Kidney tubule cell (primary cell): Measurements from ENCODE around the gene PCDH9.
A peak's percentile ranks its signal among the peaks of the same experiment; 100 is the strongest.
"Not testable (repeated sequence)": the region's sequence is repeated elsewhere in the genome, so short reads cannot be mapped to it uniquely, and the experiment has no call there.

ENCODE experiments used
- DNase-seq: peaks from one replicate; pipeline ENCODE4 v3.0.0-alpha.2; 2018; ENCODE audit warnings: low spot score

Gene PCDH9

DNA sequence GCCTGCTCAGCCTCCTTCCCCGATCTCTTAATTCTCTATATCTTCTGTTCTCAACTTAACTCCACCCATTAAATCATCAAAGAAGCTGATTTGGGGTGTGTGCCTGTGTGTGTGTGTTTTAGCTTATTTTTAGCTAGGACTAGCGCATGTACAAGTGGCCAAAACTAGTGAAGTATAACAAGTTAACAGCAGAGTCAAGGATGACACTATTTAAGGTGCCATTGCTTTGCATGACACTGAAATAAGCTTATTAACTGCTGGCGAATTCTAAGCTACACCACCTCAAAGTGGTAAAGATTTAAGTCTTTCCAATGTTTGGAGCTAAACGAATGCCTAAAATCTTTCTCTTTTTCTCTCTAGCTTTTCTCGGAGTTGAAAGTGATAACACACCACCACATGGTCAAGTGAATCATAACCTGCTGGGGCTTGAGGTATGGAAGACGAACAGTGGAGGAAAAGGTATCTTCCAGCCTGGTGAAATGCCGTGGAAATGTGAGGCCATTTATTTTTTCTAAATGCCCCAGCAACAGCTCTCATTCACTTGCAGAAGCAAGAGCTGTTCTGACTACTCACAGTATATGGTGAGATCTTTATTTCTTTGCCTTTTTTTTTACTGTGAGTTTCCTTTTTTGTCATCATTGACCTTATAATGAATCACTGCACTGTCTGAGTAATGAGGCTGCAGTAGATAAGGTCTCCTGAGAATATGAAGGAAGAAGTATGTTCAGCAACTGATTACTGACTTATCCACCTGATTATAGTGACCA is 570.3 kb downstream of the PCDH9 start:
- peak; percentile 83 for DNase-seq

DNA sequence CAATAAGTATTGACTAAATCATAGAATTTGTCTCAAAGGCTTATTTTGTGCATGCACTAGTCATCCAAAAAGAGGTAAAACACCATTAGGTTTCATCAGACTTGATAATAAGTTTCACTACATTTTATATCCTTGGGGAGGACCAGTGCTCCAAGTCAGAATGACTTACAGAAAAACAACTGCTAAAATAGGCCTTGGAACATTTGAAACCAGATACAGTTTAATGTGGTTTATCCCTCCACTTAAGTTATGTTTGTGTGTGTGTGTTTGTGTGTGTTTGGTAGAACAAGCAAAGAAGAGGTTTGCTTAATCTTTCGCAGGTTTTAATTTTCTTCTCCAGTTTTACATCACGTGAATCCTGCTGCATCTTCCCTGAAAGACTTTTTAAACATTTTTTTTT is 570.9 kb downstream of the PCDH9 start:
- DNase-seq = no peak

DNA sequence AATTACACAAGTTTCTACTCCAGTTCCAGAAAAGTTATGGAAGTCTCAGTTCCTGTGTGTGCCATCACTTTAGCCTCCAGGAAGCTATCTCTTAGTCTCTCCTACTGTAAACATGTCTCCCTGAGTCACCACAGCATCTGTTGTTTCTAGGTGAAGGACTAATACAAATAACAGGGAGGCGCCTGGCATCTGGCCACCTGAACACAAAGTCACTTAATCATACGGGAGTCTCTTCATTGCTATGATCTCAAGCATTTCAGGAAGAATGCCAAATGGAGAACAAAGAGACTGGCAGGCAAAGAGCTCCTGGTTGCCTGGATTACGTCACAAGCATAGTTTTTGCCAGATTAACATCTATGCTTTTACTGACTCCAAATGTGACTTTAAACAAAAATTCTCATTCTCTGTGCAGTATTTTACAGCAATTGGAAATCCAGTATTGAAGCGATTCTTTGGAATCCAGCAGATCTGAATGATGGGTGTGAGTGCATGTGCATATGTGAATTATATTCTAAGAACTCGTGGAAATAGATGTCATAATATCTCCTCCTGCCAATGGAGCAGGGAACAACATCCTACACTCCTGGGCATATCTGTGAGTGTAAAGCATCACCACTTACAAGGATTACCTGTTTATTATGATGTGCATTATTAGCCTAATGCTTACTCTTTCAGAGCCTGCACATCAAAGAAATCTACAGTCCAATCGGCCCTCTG is 572.8 kb downstream of the PCDH9 start:
- DNase-seq = peak; percentile 99

DNA sequence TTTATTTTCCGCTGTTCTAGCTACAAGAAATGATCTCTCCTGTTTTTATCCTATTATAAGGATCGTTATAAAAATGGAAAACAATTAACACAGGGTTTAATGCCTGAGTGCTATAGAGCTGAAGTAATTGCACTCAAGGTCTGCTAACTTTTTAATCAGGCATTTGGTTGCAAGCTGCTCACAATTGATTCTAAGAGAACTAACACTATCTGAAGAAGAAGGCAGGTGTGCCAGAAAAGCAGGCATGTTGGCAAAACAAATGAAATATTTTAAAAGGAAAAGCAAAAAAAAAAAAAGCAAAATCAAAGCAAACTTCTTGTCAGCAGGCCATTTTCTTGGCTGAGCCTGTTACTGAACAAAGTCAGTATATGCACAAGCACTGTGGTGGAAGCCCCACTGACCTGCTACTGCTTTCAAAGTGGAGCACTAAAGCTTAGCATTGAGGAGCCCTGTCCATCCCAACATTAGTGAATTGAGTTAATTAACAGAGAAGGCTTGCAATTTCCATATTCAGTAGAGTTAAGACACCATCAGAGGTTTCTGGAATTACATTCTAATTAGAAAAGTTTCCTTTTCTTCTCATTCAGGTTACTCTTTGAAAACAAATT is 574.2 kb downstream of the PCDH9 start:
- no peak for DNase-seq

DNA sequence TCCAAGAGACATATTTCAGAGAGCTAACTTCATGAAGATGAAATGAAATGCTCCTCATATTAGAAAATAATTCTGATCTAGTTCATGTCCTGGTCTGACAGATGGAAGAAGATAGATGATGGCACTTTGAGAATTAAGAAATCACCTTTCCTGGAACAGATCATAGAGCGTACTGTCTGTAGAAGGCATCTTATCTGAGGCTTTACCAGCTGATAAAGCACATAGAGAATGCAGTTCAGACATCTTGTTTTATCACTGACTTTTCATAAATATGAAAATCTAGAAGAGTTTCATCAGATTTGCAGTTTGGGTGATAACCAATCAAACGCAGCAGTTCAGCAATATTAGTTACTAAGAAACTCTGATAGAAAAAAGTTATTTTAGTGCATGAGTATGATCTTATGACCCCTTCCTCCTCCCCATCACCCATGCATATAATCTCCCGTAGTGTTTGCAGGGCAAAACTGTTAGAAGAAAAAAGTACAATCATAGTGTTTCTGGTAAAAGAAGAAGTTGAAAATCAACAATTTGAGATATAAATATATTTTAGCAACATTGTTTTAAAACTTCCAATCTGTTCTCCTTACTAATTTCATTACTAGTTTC is 585.2 kb downstream of the PCDH9 start:
- no peak for DNase-seq

DNA sequence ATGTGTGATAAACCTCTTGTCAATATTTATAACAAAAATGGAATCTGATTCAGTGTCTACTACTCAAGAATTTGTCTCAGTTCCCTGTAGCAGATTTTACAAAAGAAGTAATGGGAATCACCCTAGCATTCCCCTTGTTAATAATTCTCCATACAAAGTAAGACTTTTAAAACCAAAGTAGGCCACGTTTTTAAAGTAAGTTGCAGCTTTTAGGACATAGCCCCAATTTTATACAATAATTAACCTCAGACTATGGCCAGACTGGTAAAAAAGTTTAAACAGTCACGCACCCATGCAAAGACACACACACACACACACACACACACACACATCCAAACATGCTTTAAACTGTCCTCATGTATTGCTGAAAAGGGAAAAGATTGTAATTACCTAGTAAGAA is 589.9 kb downstream of the PCDH9 start:
- peak; percentile 74 for DNase-seq

DNA sequence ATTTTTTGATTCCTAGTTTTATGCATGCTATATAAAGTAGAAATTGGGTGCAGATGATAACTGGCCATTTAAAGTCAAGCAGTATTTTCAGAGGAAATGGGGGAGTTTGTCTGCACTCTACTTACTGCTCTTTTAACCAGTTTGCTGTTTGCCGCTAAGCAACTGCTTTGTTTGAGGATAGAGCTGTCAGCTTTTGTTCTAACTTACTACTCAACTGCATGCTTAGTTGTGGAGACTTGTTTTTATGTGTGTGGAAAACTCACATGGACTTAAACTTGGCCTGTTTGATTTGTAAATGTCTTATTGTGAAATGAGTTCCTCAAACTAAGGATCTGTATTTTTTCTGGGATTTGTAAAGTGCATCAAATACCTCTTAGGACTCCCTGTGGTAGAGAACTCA is 591.1 kb downstream of the PCDH9 start:
- no peak for DNase-seq

DNA sequence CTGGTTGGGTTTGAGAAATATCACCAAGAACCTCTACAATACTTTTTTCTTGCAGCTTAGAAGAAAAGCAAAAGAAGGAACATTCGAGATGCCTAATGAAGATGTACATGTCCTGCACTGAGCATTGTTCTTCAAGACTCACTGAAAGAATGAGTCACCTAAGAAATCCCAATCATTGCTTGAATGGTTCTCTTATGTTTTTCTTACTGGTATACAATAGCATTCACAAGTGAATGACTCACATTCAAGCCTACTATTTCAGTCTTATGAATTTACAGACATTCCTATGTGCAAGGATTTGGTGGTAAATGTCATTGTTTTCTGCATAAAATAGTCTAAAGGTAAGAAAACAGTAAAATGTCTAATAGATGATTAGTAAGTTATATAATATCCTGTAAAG is 594.6 kb downstream of the PCDH9 start:
- DNase-seq = peak; percentile 90

DNA sequence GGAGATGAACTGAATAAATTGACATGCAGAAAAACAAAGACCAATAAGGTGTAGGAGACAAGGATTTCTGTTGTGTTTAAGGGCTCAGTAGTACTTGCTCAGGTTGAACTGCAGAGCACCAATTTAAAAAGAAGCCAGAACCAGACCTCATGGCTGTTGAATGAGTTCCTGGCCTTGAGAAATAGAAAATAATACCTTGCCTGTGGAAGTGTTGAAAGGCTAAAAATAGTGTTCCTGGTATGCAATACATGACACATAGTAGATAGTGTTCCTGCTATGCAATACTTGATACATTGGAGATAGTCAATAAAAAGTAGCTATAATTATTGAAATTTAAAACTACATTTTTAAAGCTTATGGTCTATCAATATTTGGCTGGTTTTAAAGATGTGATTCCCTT is 595.8 kb downstream of the PCDH9 start:
- DNase-seq = peak; percentile 12

DNA sequence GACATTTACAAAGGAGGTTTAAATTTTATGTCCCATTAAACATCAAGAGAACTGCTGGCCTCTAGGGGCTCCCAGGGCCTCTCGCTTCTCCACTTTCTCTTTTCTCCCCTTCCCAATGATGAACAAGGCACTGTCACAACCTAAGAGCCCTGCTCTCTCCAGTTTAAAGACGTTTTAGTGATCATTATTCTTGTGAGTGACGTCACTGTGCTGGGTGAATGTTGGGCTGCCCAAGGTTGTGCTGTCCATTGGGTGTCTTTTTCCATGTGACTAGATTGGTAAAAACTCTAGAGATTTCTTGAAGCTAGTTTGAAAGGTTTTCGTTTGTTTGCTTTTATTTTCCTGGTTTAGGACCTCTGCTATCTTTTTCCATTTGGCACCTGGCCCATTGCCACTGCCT is 602.6 kb downstream of the PCDH9 start:
- DNase-seq = no peak

DNA sequence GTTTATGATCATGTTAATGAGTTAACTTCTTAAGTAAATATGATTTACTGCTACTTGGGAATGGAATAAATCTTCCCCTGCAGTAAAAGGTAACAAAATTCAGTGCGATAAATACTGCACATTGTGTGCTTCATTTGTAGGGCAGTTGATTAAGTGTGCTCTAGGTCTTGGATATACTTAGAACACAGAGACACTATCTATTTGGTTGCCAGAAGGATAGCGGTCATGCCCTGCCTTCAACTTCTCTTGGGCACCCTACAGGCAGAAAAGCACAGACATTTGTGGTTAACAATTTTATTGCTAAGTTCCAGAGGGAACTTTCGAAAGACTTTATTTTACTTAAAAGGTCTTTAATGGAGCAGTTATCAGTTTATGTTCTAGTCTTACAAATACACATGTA is 605.8 kb downstream of the PCDH9 start:
- no peak for DNase-seq

DNA sequence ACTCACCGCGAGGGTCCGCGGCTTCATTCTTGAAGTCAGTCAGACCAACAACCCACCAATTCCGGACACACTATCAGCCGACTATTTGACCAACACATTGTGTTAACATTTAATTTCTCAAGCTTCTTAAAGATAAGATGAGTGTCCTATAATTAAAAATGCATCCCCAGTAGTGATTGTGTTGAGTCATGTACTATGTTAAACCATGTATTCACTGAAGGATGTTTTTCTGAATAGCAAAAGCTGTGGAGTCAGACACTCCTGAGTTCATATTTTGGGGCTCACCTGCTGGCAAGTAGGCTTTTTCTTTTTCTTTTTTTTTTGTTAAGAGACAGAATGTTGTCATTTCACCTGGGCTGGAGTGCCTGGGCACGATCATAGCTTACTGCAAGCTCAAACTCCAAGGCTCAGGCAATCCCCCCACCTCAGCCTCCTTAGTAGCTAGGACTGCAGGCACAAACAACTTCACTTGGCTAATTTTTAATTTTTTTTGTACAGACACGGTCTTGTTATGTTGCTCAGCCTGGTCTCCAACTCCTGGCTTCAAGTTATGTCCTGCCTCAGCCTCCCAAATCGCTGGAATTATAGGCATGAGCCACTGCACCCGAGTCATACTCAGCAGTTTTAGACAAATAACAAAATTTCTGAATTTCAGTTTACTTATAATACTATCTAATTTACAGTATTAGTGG is 606.9 kb downstream of the PCDH9 start:
- peak; percentile 25 for DNase-seq

DNA sequence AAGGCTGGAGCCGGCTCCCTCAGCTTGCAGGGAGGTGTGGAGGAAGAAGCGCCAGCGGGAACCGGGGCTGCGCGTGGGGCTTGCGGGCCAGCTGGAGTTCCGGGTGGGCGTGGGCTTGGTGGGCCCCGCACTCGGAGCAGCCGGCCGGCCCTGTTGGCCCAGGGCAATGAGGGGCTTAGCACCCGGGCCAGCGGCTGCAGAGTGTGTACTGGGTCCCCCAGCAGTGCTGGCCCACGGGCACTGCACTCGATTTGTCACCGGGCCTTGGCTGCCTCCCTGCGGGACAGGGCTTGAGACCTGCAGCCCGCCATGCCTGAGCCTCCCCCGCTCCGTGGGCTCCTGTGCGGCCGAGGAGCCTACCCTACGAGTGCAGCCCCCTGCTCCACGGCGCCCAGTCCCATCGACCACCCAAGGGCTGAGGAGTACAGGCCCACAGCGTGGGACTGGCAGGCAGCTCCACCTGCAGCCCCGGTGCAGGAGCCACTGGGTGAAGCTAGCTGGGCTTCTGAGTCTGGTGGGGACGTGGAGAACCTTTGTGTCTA is 608.2 kb downstream of the PCDH9 start:
- DNase-seq = not testable (repeated sequence)

DNA sequence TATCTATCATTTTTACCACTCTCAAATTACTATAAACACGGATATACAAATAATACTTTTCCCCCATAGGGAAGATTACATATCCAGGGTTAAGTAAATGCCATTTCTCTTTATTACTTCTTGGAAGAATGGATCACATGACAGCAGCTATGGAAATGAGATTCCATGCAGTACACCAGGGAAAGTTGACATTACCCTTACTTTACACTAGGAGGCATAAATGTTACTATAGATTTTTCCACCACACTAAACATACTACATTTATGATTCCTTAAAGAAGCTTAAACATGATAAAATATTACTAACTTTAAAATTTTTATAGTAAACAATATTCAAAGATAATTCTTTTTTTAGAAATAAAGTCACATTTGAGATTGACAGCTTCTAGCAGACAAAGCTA is 611.4 kb downstream of the PCDH9 start:
- DNase-seq = peak; percentile 36

DNA sequence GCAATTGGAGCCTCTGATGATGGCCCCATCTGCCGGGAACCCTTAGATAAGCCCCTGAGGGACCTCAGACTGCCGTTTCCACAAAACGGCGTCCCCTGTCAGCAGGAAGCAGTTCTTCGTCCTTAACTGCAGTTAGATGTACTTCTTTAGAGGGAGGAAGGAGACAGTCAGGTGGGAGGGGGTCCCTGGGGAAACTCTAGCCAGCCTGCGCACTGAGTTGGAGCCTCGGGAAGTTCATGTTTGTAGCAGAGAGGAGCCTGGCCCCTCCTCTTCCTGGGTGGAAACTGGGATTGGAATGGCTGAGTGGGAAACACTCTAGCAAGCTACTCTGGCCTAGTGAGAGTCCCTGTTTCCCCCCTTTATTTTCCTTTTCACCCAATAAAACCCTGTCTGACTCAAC is 612.4 kb downstream of the PCDH9 start:
- DNase-seq = no peak

DNA sequence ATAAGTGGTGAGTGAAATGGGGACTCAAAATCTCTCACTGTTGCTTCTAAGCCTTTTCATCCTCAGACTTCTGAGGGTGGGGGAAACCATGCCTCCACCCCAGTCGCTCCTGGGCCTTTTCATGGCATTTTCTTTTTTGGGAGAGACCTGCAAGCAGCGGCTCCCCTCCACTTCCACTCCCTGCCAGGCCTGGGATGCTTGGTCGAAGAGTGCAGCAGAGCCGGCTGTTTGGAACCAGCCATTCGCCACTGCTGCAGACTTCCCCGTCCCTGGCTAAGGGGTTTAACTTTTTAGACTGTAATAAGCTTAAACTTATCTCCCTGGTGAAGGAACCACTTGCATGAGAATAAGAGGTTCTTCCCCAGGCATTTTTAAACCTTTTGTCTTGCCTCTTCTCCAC is 617.2 kb downstream of the PCDH9 start:
- DNase-seq = no peak

DNA sequence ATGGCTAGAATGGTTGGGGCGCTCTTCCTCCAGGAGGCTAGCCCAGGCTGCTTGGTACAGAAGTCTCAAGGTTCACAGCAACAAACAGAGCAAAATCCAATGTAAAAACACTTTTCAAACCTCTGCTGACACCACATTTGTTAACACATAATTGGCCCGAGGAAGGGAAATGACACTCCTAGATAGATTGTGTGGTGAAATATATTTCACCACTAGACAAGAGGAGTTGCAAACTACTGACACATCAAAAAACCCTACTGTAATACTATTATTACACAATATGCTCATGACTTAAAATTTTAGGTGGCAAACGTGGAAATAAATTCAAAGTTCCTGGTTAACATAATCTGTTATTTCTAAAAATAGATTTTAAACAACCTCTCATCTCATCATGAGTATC is 643.6 kb downstream of the PCDH9 start:
- DNase-seq = no peak

DNA sequence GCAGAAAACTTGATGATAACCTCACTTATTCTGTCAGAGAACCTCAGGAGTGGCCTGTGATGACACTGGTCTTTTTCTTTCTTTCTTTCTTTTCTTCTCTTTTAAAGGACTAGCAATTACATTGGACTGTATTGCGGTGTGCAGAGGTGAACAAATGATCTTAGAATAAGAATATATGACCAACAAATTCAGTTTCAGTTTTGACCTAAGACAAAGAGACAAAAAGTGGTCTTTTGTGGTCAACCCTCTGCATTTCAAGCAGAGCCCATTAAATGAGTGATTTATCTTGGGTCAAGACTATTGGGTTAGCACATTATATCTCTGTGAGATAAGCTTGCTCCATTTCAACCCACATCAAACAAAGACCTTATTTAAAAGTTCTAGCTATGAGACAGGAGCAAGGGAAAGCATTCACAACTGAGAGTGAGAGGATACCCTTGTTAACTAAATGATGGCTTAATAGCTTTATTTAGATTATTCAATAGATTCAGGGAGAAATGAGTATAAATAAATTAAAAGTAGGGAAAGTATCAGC is 644.4 kb downstream of the PCDH9 start:
- DNase-seq = no peak

DNA sequence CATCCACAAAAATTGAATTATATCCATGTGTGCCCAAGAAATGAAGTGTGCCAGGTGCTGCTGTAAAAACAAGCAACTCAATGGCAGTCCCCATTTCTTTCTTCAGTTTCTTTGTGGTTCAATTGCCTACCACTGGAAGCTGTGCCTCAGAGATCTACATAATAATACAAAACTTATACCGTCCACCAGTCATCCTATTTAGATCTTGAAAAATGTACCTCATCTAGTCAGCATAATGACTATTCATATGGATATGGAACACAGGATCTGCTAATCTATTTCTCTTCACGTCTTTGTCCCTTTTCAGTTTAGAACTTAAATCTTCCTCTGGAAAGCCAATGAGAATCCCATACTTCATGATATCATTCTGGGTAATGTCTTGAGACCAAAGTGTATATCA is 648.5 kb downstream of the PCDH9 start:
- DNase-seq = no peak

DNA sequence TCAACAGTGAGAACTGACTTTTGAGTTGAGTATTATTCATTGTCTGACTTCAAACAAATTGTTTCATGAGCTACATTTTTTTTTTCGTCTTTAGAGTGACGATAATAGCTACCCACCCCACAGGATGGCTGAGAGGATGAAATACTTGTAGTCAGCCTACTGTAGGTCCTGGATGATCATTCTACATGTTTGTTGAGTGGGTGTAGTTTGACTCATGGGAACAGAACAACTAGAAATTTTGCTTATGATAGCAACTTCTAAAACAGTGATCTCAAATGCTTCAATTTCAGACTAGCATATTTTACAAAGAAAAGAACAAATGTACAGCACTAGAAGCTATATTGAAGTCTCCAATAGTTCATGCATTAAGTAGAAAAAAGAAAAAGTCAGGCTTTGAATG is 651.8 kb downstream of the PCDH9 start:
- DNase-seq = no peak

DNA sequence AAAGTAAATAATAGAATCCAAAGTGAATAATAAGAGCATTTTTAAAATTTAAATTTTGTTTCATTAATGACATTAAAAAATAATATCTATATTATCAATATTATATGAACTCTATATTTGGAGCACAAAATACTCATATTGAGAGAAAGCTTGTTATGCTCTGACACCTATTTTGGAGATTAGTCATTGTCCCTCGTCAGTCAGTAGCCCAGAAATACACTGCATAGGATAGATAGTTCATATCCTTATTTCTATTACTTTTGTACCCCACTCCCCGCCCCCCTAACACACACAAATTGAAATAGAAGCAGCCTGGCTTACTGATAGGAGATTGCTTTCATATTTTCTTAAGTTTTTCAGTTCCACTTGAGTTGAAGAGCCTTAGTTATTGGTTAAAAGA is 652.8 kb downstream of the PCDH9 start:
- DNase-seq = no peak

DNA sequence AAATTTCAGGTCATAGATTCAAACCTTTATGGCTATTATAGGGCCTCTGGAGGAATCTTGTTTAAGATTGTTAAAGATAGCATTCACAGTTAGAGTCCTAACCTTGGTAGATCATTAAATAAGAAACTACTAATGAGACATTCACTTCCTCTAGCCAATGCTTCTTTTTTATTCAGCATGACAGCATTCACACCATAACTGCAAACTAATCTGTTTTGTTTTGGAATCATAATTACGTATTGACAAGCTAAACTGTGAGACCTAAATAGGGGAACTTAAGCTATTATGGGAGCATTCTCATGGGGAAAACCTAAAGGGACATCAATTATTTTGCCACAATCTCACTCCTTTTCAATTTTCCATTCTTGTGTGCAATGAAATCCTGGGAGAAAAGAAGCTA is 653.8 kb downstream of the PCDH9 start:
- DNase-seq = peak; percentile 1
